GM21381 (cell line): ENCODE data around the gene BAHCC1.

Experiments
- ATAC-seq: cut with Tn5 transposase; IDR thresholded peaks from one replicate; pipeline ENCODE4 v1.9.1; 2021; ENCODE audit warnings: mild to moderate bottlenecking, moderate library complexity; ENCODE audit not compliant: unreplicated experiment

The BAHCC1 gene

DNA sequence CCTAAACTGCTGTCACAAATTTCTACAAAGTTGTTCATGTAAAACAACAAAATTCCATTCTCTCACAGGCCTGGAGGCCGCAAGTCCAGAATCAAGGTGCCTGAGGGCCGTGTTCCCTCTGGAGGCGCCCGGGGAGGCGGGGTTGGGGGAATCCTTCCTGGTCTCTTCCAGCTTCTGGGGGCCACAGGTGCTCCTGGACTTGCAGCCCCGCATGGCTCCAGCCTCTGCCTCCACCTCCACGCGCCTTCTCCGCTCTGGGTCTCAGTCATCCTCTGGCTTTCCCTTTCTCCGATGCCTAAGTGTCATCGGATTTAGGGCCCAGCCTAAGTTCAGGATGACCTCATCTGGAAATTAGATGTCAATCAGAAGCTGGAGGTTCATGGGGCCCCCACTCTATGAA, 28.6 kb upstream of the BAHCC1 start:
- ATAC-seq: no peak

GRCh38 chr17:81367171-81367570, 28.1 kb upstream of the BAHCC1 start:
- no peak for ATAC-seq

DNA sequence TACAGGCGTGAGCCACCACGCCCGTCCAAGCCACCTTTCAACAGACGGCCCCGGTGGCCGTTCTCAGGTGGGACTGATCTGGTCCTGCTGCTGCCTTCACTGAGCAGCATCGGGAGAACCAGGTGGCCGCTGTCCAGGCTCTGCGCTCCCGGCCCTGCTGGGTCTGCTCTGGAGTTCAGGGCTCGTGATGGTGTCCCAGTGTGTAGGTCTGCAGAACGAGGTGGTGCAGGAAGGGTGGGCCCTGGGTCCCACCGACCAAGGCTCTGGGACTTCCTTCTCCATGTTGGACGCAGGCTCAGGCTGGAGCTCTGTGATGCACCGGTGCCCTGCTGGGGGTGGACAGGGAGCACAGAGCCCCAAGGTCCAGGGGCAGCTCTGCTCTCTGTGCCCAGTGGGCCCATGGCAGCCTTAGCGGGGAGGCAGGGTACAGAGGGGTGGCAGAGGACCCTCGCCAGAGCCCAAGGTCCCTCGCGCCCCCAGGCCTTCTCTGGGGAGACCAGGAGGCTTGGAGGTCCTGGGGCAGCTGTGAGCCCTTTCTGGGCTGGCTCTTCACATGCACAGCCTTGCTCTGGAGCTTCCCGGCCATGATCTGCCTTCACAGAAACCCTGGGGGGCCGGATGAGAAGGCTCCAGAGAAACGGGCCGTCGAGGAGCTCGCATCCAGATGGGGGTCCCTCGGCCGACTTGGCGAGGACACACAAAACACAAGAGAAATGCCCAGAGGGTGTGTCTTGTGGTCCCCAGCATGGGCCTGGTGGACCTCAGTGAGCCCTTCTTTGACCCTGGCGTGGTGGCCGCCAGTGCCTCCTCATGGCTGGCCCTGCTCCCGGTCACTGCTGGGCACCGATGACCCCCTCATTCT, 26.9 kb upstream of the BAHCC1 start:
- ATAC-seq: no peak

- no peak for ATAC-seq
These were observed 25.0 kb upstream of the BAHCC1 start for GRCh38 chr17:81370294-81370693.

GRCh38 chr17:81371910-81372760, 23.1 kb upstream of the BAHCC1 start:
- no peak for ATAC-seq

GRCh38 chr17:81373536-81374160, 21.6 kb upstream of the BAHCC1 start:
- no peak for ATAC-seq

DNA sequence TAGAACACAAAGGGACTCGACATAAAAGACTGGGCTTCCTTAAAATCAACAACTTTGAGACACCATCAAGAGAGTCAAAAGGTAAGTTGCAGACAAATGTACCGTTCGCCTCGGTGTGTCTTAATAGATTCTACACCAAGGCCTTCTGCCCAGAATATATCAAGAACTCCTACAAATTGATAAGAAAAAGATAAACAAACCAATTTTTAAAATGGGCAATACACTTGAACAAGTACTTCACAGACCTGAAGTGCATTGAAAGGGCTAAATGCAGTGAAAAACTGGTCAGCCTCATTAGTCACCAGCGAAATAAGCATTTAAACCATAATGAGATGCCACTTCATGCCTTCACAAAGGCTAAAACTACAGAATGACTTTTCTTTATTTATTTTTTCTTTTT, 20.4 kb upstream of the BAHCC1 start:
- ATAC-seq: no peak

DNA sequence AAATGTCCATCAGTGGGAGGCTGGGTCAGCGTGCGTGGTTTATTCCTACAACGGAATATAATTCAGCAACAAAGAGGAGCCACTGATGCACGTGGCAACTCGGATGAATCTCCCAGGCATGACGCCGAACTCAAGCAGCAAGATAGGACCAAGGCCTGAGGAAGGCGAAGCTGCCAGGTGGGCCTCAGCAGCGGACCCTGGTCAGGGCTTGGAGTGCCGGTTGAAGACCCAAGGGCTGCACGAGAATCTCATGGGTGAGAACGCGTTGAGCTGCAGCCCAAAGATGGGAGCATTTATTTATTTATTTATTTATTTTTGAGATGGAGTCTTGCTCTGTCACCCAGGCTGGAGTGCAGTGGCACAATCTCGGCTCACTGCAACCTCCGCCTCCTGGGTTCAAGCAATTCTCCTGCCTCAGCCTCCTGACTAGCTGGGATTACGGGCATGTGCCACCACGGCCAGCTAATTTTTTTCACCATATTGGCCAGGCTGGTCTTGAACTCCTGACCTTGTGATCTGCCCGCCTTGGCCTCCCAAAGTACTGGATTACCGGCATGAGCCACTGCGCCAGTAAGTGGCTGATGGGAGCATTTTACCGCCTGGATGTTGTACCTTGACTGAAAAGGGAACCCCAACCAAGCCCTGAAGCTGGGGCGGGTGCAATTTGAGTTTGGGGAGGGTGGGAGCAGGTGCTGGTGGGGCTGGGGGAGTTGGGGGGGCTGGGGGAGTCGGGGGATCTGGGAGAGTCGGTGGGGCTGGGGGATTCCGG, 18.1 kb upstream of the BAHCC1 start:
- ATAC-seq: no peak

GRCh38 chr17:81378941-81379511, 16.2 kb upstream of the BAHCC1 start:
- no peak for ATAC-seq

DNA sequence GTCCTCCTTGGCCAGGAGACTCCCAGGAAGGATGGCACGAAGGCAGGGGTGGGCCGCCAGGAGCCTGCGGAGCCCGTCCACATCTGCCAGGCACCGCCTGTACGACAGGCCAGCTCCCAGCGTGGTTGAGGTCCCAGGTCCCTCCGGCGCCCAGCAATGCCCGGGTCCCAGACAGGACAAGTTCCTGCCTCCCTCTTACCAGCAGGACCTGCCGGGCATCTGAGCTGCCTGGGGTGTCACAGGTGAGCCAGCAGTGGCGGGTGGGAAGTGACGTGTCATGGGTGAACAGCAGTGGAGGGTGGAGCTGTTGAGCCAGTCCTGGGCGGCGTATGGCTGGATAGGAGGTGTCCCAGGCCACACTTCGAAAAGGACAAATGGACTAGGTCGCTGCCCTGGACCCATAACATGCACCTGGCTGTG, 15.7 kb upstream of the BAHCC1 start:
- no peak for ATAC-seq

GRCh38 chr17:81380131-81380530, 15.1 kb upstream of the BAHCC1 start:
- no peak for ATAC-seq

GRCh38 chr17:81380666-81381518, 14.4 kb upstream of the BAHCC1 start:
- ATAC-seq: no peak

DNA sequence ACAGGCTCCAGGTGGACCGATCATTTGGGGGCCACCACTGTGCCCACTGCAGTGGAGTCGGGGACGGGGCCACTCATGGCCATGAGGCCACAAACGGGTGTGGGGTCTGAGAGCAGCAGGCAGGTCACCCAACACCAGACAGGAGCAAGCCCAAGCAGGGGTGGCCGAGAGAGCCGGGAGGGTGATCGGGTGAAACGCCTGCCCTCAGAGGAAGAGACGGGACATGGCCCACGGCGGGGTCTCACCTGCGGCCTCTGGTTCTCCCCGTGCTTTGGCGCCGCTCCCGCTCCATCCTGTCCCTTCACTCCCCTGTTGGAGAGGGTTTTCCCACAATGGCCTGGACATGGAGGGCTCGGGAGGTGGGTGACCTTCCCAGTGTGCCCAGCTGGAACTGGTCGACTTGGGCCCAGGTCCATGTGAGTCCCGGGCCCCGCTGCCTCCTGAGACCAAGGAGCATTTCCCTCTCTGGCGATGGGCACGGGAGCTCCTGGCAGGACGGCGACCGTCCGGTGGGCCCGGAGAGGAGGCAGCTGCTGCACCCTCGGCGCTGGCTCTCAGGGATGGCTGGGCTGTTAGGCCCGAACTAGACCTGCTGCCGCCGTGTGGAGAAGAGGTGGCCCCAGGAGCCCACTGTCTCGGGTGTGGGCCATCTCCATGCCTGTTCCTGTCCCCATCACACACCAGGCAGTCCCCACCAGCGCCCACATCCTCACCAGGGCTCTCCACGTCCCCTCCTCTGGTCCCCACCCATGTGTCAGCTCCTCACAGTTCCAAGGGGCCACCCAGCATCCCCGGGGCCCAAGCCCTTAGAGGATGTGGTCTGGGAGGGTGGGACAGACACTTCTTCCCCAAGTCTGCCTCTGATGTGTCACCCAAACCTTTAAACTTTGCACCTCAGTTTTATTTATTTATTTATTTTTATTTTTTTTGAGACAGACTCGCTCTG, 13.4 kb upstream of the BAHCC1 start:
- ATAC-seq: no peak

- no peak for ATAC-seq
These were observed 12.4 kb upstream of the BAHCC1 start for GRCh38 chr17:81382851-81383250.

DNA sequence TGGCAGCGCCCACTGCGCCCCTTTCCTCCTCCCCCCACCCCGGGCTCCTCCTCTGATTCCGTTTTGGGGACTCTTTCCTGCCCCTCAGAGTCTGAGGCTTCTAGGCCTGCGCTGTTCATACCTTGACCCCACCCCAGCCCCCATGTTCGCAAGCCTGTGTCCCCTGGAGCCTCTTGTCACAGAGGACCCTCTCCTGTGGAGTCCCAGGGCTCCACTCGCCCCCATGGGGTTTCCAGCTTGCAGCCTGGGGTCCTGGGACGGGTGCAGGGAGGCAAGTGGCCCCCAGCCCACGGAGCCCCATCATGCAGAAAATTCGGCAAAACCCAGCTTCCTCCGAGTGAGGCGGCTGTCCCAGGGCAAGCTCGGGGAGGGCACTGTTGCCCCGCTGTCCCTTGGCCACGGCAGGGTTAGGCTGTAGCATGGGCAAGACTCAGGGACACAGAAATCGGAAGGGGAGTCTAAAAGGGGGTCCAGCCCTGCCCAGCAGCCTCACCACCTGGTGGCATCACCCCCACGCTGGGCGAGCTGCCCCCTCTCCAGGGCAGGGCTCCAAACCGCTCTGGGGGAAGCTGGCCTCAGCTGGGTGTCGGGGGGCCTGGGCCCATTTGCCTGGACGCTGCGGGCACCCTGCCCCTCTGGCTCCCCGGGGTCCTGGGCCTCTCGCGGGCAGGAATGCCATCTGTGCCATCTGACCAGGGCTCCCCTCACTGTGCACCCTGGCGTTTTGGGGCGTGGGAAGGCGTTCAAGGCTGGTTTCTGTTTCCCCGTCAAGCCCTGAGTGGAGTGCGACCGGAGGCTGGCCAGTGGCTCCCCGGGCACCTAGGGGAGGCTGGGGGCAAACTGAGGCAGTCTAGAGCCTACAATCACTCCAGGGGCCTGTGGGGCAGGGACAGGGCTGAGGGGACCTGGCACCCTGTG, 11.5 kb upstream of the BAHCC1 start:
- no peak for ATAC-seq

DNA sequence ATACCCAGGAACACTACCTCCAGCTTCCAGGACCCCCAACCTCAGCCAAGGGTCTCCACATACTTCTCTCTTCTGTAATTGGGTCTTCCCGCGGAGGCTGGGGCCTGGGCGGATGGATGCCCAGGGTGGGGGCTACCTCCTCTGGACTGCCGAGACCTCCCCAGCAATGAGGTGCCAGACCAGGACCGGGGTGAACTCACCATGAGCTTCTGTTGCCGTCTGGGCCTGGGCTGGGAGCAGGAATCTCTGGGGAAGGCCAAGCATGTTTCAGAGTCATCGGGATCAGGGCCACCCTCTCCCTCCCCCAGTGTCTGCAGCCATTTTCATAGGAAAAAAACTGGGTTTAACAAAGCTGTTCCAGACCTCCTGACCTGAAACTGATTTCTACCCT, 10.3 kb upstream of the BAHCC1 start:
- no peak for ATAC-seq

- no peak for ATAC-seq
These were observed 9.7 kb upstream of the BAHCC1 start for GRCh38 chr17:81385320-81386111.
